PC-9 (cell line): Measurements from ENCODE around the gene C15orf40. TPM values are rescaled to one million over a fixed set of nuclear protein-coding genes. Genes with fewer than 3 reads are reported as not detected.

Experiments used
- BruUV-seq: library from RNA; stranded (reverse); fragments of 400-500 nt; replicated peaks from 2 replicates; lab custom pipeline; 2021; lab: Mats Ljungman, UMichigan
- CTCF ChIA-PET: fragments of 300-600 bp; sonication (Branson Sonifier 250); formaldehyde crosslinking; loops from one replicate; lab custom pipeline; 2022; ENCODE audit warnings: antibody characterized with exemption; lab: Charles Lee
- POLR2A ChIA-PET: fragments of 300-600 bp; sonication (Branson Sonifier 250); formaldehyde crosslinking; loops from one replicate; lab custom pipeline; 2022; ENCODE audit warnings: antibody characterized with exemption; ENCODE audit not compliant: unreplicated experiment; lab: Charles Lee
- DNase-seq, 2 experiments: peaks; one replicate each; pipeline versions ENCODE4 v3.0.0 to v3.0.0-alpha.2; 2015 to 2022; ENCODE audit warnings: mixed read lengths in 1 of 2
- H2AFZ ChIP-seq: fragments of 200-600 bp; sonication (generic); 2 replicates; pipeline ENCODE4 v1.8.1; 2017; ENCODE audit warnings: antibody characterized with exemption
- H3F3A ChIP-seq: fragments of 200-600 bp; sonication (generic); 2 replicates; pipeline ENCODE4 v1.8.1; 2017; ENCODE audit warnings: antibody characterized with exemption, mild to moderate bottlenecking, low read depth; ENCODE audit not compliant: insufficient read depth
- H3K27ac ChIP-seq: fragments of 200-600 bp; sonication (generic); 2 replicates; pipeline ENCODE4 v1.6.1; 2016; ENCODE audit warnings: mixed run types
- H3K27me3 ChIP-seq: fragments of 200-600 bp; sonication (generic); 2 replicates; pipeline ENCODE4 v1.6.1; 2016; ENCODE audit warnings: low read depth, mixed run types; ENCODE audit not compliant: insufficient read depth
- H3K36me3 ChIP-seq: fragments of 200-600 bp; sonication (generic); 2 replicates; pipeline ENCODE4 v1.6.1; 2016; ENCODE audit warnings: low read depth, mixed run types
- H3K4me1 ChIP-seq: fragments of 200-600 bp; sonication (generic); replicated peaks from 2 replicates; pipeline ENCODE4 v1.6.1; 2016; ENCODE audit warnings: mixed run types; ENCODE audit not compliant: insufficient read depth
- H3K4me2 ChIP-seq: fragments of 200-600 bp; sonication (generic); 2 replicates; pipeline ENCODE4 v1.6.1; 2017; ENCODE audit warnings: mixed run types
- H3K4me3 ChIP-seq: fragments of 200-600 bp; sonication (generic); 2 replicates; pipeline ENCODE4 v1.6.1; 2016; ENCODE audit warnings: mixed run types
- H3K79me2 ChIP-seq: fragments of 200-600 bp; sonication (generic); 2 replicates; pipeline ENCODE4 v1.6.1; 2017; ENCODE audit warnings: low read depth, mixed run types
- H3K9me2 ChIP-seq: fragments of 200-600 bp; sonication (generic); 2 replicates; pipeline ENCODE4 v1.8.1; 2017; ENCODE audit warnings: mild to moderate bottlenecking; ENCODE audit not compliant: insufficient read depth
- H3K9me3 ChIP-seq: fragments of 200-600 bp; sonication (generic); 2 replicates; pipeline ENCODE4 v1.8.1; 2016; ENCODE audit warnings: low read depth; ENCODE audit not compliant: insufficient read depth
- H4K20me1 ChIP-seq: fragments of 200-600 bp; sonication (generic); 2 replicates; pipeline ENCODE4 v1.8.1; 2017; ENCODE audit not compliant: insufficient read depth
- EZH2 ChIP-seq: fragments of 200-600 bp; sonication (generic); IDR thresholded peaks from 2 replicates; pipeline ENCODE4 v1.8.0; 2017; ENCODE audit warnings: antibody characterized with exemption, low read depth
- intact Hi-C: fragments of 100-400 bp; cut with micrococcal nuclease; formaldehyde crosslinking; loops from one replicate; pipeline ENCODE4 v1.10.0; 2022; ENCODE audit not compliant: unreplicated experiment
- total RNA-seq: library from RNA; stranded (reverse); gene quantifications from 2 replicates; pipeline ENCODE4 v1.2.3, GENCODE V29; 2021
- TF ChIP-seq, protein P1 (sequence below): fragments of 200-600 bp; sonication (generic); conservative IDR thresholded peaks from 2 replicates; pipeline ENCODE4 v1.6.1; 2017; ENCODE audit warnings: mixed run types, antibody characterized with exemption, mild to moderate bottlenecking, moderate library complexity

The C15orf40 gene
- total RNA-seq, 1 experiment from 2014 or later: 21.2 TPM

DNA sequence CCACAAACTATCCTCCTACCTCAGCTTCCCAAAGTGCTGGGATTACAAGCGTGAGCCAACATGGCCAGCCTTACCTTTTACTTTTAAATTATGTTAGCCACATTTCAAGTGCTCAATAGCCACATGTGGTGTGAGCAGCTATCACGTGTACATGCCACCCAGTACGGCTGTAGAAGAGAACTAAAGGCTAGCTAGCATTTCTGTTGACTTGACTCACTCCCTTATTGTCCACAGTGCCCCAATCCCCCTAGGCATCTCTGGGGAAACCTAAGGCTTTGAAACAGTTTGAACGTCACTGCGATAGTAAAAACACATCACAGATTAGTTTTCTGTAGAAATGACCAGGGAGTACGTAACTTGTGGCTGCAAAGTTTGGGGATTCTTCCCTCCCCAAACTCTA lies 12.0 kb downstream of the C15orf40 start:
- no TSS peak for BruUV-seq
- Histone ChIP-seq H3K9me3 (no peaks in the 10 kb centered on the region), H3K79me2 (no peaks in the 10 kb centered on the region), H4K20me1 (no peaks in the 10 kb centered on the region), H3F3A (peaks cover 13% of the 10 kb centered on the region; the same call in 1 of the 2 replicates), H2AFZ (no peak overlapping the region), H3K36me3 (no peaks in the 10 kb centered on the region), H3K4me2 (no peak overlapping the region), H3K27ac (no peak overlapping the region), H3K27me3 (no peaks in the 10 kb centered on the region), H3K4me3 (no peak overlapping the region), H3K9me2 (no peaks in the 10 kb centered on the region), H3K4me1 (no peaks in the 10 kb centered on the region)
- TF ChIP-seq EZH2: no peak
- TF ChIP-seq, protein P1, sequence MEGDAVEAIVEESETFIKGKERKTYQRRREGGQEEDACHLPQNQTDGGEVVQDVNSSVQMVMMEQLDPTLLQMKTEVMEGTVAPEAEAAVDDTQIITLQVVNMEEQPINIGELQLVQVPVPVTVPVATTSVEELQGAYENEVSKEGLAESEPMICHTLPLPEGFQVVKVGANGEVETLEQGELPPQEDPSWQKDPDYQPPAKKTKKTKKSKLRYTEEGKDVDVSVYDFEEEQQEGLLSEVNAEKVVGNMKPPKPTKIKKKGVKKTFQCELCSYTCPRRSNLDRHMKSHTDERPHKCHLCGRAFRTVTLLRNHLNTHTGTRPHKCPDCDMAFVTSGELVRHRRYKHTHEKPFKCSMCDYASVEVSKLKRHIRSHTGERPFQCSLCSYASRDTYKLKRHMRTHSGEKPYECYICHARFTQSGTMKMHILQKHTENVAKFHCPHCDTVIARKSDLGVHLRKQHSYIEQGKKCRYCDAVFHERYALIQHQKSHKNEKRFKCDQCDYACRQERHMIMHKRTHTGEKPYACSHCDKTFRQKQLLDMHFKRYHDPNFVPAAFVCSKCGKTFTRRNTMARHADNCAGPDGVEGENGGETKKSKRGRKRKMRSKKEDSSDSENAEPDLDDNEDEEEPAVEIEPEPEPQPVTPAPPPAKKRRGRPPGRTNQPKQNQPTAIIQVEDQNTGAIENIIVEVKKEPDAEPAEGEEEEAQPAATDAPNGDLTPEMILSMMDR: no peak
- no peak for DNase-seq
- intact Hi-C loops: no loop called here
- POLR2A ChIA-PET: no interaction called here
- CTCF ChIA-PET: no interaction called here

DNA sequence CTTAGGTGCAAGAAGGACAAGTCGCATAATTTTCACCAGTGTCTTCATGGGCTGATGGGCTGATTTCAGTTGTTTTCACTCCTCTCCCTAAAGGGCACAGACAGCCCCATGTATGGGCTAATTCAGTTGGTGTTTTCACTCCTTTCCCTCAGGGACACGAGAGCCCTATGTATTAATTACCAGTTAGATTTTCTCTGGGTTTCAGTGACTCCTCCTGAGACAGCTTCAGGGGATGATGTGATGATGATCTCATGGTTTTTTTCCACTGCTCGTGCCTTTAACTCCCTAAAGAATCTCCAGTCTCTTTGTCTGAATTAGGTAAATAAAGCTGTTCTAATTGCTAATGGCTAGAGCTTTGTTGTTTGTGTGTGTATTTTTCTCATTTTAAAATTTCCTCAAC lies 15.5 kb downstream of the C15orf40 start:
- Histone ChIP-seq H3K4me2 (no peak overlapping the region), H3K4me3 (no peak overlapping the region), H3F3A (peaks cover 7% of the 10 kb centered on the region; the same call in 1 of the 2 replicates), H2AFZ (no peak overlapping the region), H3K9me2 (no peaks in the 10 kb centered on the region), H3K36me3 (no peaks in the 10 kb centered on the region), H3K27ac (no peak overlapping the region), H3K4me1 (no peaks in the 10 kb centered on the region), H3K79me2 (no peaks in the 10 kb centered on the region), H3K9me3 (no peaks in the 10 kb centered on the region), H4K20me1 (no peaks in the 10 kb centered on the region), H3K27me3 (no peaks in the 10 kb centered on the region)
- no TSS peak for BruUV-seq
- ChIA-PET CTCF (no interaction called here), POLR2A (no interaction called here)
- TF ChIP-seq EZH2: no peak
- TF ChIP-seq, protein P1: no peak
- no peak for DNase-seq
- intact Hi-C loops: no loop called here

DNA sequence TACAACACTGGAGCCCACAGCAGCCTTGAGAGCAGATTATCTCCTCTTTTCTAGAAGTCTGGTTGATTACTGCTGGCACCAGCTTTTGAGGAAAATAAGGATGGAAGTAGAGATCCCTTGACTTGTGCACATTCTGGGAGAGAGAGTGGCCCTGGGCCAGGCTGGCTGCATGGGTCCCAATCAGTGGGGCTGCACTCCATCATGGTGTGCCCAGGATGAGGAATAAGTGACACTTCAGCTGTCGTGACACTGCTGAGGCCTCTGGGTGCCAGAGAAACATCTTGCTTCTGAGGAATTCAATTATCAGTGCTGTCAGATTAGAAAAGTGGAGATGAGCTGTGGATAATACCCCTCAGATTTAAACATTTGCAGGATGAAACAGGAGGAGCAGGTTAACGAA lies 16.4 kb downstream of the C15orf40 start:
- ChIA-PET CTCF (no interaction called here), POLR2A (interaction anchor here (0.6 kb wide), 1 partner anchor 608 kb away, joined by 4 read pairs; no protein-coding TSS in a partner anchor)
- Histone ChIP-seq H2AFZ (no peak overlapping the region), H3K9me2 (no peaks in the 10 kb centered on the region), H4K20me1 (no peaks in the 10 kb centered on the region), H3K4me3 (no peak overlapping the region), H3K4me2 (no peak overlapping the region), H3F3A (peaks cover 6% of the 10 kb centered on the region; the same call in 1 of the 2 replicates), H3K36me3 (no peaks in the 10 kb centered on the region), H3K27ac (no peak overlapping the region), H3K27me3 (no peaks in the 10 kb centered on the region), H3K79me2 (no peaks in the 10 kb centered on the region), H3K9me3 (no peaks in the 10 kb centered on the region), H3K4me1 (no peaks in the 10 kb centered on the region)
- intact Hi-C loops: no loop called here
- no peak for DNase-seq
- no TSS peak for BruUV-seq
- TF ChIP-seq EZH2: no peak
- TF ChIP-seq, protein P1: no peak
